HEK293 (cell line): ENCODE measurements around the gene CHCHD5.

ENCODE experiments used
- SETDB1 ChIP-seq: IDR thresholded peaks from one replicate; pipeline ENCODE4 v1.6.1; 2017; ENCODE audit warnings: mild to moderate bottlenecking, low read length, moderate library complexity, mixed read lengths; ENCODE audit not compliant: insufficient read length
- ZBTB44 ChIP-seq: fragments of 450-650 bp; IDR thresholded peaks from 2 replicates; pipeline ENCODE4 v1.5.1; 2018; ENCODE audit warnings: missing biosample characterization, mild to moderate bottlenecking, missing genetic modification characterization
- ZNF133 ChIP-seq: fragments of 450-650 bp; formaldehyde crosslinking; IDR thresholded peaks from 2 replicates; pipeline ENCODE4 v1.5.1; 2016; ENCODE audit warnings: missing biosample characterization, missing genetic modification characterization
- ZNF664 ChIP-seq: fragments of 450-650 bp; formaldehyde crosslinking; IDR thresholded peaks from 2 replicates; pipeline ENCODE4 v1.5.1; 2016; ENCODE audit warnings: missing biosample characterization, missing genetic modification characterization
- TF ChIP-seq, protein P1 (sequence below): fragments of 450-650 bp; formaldehyde crosslinking; IDR thresholded peaks from 2 replicates; pipeline ENCODE4 v1.5.1; 2016; ENCODE audit warnings: missing biosample characterization, missing genetic modification characterization

- TF ChIP-seq, protein P1, sequence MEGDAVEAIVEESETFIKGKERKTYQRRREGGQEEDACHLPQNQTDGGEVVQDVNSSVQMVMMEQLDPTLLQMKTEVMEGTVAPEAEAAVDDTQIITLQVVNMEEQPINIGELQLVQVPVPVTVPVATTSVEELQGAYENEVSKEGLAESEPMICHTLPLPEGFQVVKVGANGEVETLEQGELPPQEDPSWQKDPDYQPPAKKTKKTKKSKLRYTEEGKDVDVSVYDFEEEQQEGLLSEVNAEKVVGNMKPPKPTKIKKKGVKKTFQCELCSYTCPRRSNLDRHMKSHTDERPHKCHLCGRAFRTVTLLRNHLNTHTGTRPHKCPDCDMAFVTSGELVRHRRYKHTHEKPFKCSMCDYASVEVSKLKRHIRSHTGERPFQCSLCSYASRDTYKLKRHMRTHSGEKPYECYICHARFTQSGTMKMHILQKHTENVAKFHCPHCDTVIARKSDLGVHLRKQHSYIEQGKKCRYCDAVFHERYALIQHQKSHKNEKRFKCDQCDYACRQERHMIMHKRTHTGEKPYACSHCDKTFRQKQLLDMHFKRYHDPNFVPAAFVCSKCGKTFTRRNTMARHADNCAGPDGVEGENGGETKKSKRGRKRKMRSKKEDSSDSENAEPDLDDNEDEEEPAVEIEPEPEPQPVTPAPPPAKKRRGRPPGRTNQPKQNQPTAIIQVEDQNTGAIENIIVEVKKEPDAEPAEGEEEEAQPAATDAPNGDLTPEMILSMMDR (tag by site-specific recombination), result no peak
- TF ChIP-seq ZNF664 (tag by site-specific recombination), result no peak
- no peak for TF ChIP-seq ZBTB44 (tag by site-specific recombination)
- TF ChIP-seq SETDB1, result no peak
- no peak for TF ChIP-seq ZNF133
These were observed 45.4 kb downstream of the CHCHD5 start for GRCh38 chr2:112629823-112630222.
